BLaER1 (cell line): Measurements from ENCODE around the gene ITGB3BP.
"Not testable (repeated sequence)": the region's sequence is repeated elsewhere in the genome, so short reads cannot be mapped to it uniquely, and the experiment has no call there.

Experiments used
- H3K27ac ChIP-seq: shearing (Covaris generic); formaldehyde crosslinking; 2 replicates; pipeline ENCODE4 v1.8.1; 2022
- H3K27me3 ChIP-seq: shearing (Covaris generic); formaldehyde crosslinking; 2 replicates; pipeline ENCODE4 v1.8.1; 2022
- H3K36me3 ChIP-seq: shearing (Covaris generic); formaldehyde crosslinking; 2 replicates; pipeline ENCODE4 v1.8.1; 2022
- H3K4me1 ChIP-seq: shearing (Covaris generic); formaldehyde crosslinking; 2 replicates; pipeline ENCODE4 v1.8.1; 2022
- H3K4me2 ChIP-seq: shearing (Covaris generic); formaldehyde crosslinking; 2 replicates; pipeline ENCODE4 v1.8.1; 2022
- H3K4me3 ChIP-seq: shearing (Covaris generic); formaldehyde crosslinking; 2 replicates; pipeline ENCODE4 v1.8.1; 2022
- H3K9ac ChIP-seq: shearing (Covaris generic); formaldehyde crosslinking; 2 replicates; pipeline ENCODE4 v1.8.1; 2022
- H3K9me3 ChIP-seq: shearing (Covaris generic); formaldehyde crosslinking; 2 replicates; pipeline ENCODE4 v1.8.1; 2022
- H4K20me1 ChIP-seq: shearing (Covaris generic); formaldehyde crosslinking; 2 replicates; pipeline ENCODE4 v1.8.1; 2022
- Cebpa-rat ChIP-seq: shearing (Covaris generic); IDR thresholded peaks from 2 replicates; pipeline ENCODE4 v1.8.1; 2022

Gene ITGB3BP

GRCh38 chr1:63475761-63476160 is 47.3 kb downstream of the ITGB3BP start:
- Histone ChIP-seq H3K4me2 (no peak overlapping the region), H3K27ac (no peak overlapping the region), H3K9me3 (peaks cover 26% of the 10 kb centered on the region), H4K20me1 (no peaks in the 10 kb centered on the region), H3K4me1 (no peaks in the 10 kb centered on the region), H3K36me3 (peaks cover 42% of the 10 kb centered on the region), H3K4me3 (no peak overlapping the region), H3K9ac (no peak overlapping the region), H3K27me3 (no peaks in the 10 kb centered on the region)
- TF ChIP-seq Cebpa-rat, result no peak

- not testable (repeated sequence) for H3K9ac ChIP-seq, H3K4me1 ChIP-seq, H3K27ac ChIP-seq, H3K4me2 ChIP-seq, H4K20me1 ChIP-seq, H3K27me3 ChIP-seq, H3K4me3 ChIP-seq
- H3K9me3 ChIP-seq, result peaks cover 32% of the 10 kb centered on the region
- H3K36me3 ChIP-seq, result peaks cover 38% of the 10 kb centered on the region
These were observed 54.3 kb downstream of the ITGB3BP start for GRCh38 chr1:63468683-63469082.

GRCh38 chr1:63466759-63467158 is 56.3 kb downstream of the ITGB3BP start:
- no peak overlapping the region for H3K4me2 ChIP-seq
- no peaks in the 10 kb centered on the region for H3K4me1 ChIP-seq
- no peak overlapping the region for H3K4me3 ChIP-seq
- TF ChIP-seq Cebpa-rat, result no peak
- no peaks in the 10 kb centered on the region for H3K27me3 ChIP-seq
- peaks cover 40% of the 10 kb centered on the region for H3K9me3 ChIP-seq
- H3K9ac ChIP-seq, result no peak overlapping the region
- H4K20me1 ChIP-seq, result no peaks in the 10 kb centered on the region
- H3K27ac ChIP-seq, result no peak overlapping the region
- H3K36me3 ChIP-seq, result peaks cover 51% of the 10 kb centered on the region

GRCh38 chr1:63466181-63466580 is 56.8 kb downstream of the ITGB3BP start:
- H3K27me3 ChIP-seq, result no peaks in the 10 kb centered on the region
- H3K9me3 ChIP-seq, result peaks cover 40% of the 10 kb centered on the region
- no peak overlapping the region for H3K4me2 ChIP-seq
- H3K9ac ChIP-seq, result no peak overlapping the region
- H3K4me1 ChIP-seq, result no peaks in the 10 kb centered on the region
- no peak overlapping the region for H3K4me3 ChIP-seq
- no peak overlapping the region for H3K27ac ChIP-seq
- H4K20me1 ChIP-seq, result no peaks in the 10 kb centered on the region
- H3K36me3 ChIP-seq, result peaks cover 49% of the 10 kb centered on the region
- TF ChIP-seq Cebpa-rat, result no peak

- no peaks in the 10 kb centered on the region for H3K4me1 ChIP-seq
- H3K9me3 ChIP-seq, result peaks cover 30% of the 10 kb centered on the region
- H3K27me3 ChIP-seq, result no peaks in the 10 kb centered on the region
- no peak overlapping the region for H3K4me3 ChIP-seq
- peaks cover 29% of the 10 kb centered on the region for H3K36me3 ChIP-seq
- TF ChIP-seq Cebpa-rat, result no peak
- H4K20me1 ChIP-seq, result no peaks in the 10 kb centered on the region
- H3K9ac ChIP-seq, result no peak overlapping the region
- no peak overlapping the region for H3K4me2 ChIP-seq
- no peak overlapping the region for H3K27ac ChIP-seq
These were observed 59.8 kb downstream of the ITGB3BP start for GRCh38 chr1:63463248-63463647.

- Histone ChIP-seq H3K9ac (no peak overlapping the region), H3K27ac (no peak overlapping the region), H3K27me3 (no peaks in the 10 kb centered on the region), H3K4me3 (no peak overlapping the region), H3K4me1 (no peaks in the 10 kb centered on the region), H3K36me3 (peaks cover 21% of the 10 kb centered on the region), H4K20me1 (no peaks in the 10 kb centered on the region), H3K4me2 (no peak overlapping the region), H3K9me3 (peaks cover 30% of the 10 kb centered on the region)
- no peak for TF ChIP-seq Cebpa-rat
These were observed 61.3 kb downstream of the ITGB3BP start for GRCh38 chr1:63461661-63462230.

- Histone ChIP-seq H3K27ac (no peak overlapping the region), H4K20me1 (no peaks in the 10 kb centered on the region), H3K36me3 (peaks cover 21% of the 10 kb centered on the region), H3K9ac (no peak overlapping the region), H3K27me3 (no peaks in the 10 kb centered on the region), H3K4me1 (peaks cover 5% of the 10 kb centered on the region), H3K4me3 (no peak overlapping the region), H3K9me3 (peaks cover 30% of the 10 kb centered on the region), H3K4me2 (no peak overlapping the region)
- TF ChIP-seq Cebpa-rat, result no peak
These were observed 64.3 kb downstream of the ITGB3BP start for GRCh38 chr1:63458750-63459149.

GRCh38 chr1:63454269-63454668 is 68.8 kb downstream of the ITGB3BP start:
- H3K36me3 ChIP-seq, result no peaks in the 10 kb centered on the region; the same call in 1 of the 2 replicates
- H3K4me3 ChIP-seq, result no peak overlapping the region
- H3K4me1 ChIP-seq, result peaks cover 18% of the 10 kb centered on the region
- H3K27me3 ChIP-seq, result no peaks in the 10 kb centered on the region
- TF ChIP-seq Cebpa-rat, result no peak
- no peak overlapping the region for H3K9ac ChIP-seq
- H3K27ac ChIP-seq, result no peak overlapping the region
- no peaks in the 10 kb centered on the region for H3K9me3 ChIP-seq
- no peak overlapping the region for H3K4me2 ChIP-seq
- H4K20me1 ChIP-seq, result no peaks in the 10 kb centered on the region

GRCh38 chr1:63453232-63453631 is 69.8 kb downstream of the ITGB3BP start:
- H3K27me3 ChIP-seq, result no peaks in the 10 kb centered on the region
- TF ChIP-seq Cebpa-rat, result no peak

GRCh38 chr1:63450416-63450815 is 72.6 kb downstream of the ITGB3BP start:
- peaks cover 18% of the 10 kb centered on the region for H3K4me1 ChIP-seq
- no peak for TF ChIP-seq Cebpa-rat
- H3K27ac ChIP-seq, result no peak overlapping the region
- H3K9ac ChIP-seq, result no peak overlapping the region
- H3K36me3 ChIP-seq, result no peaks in the 10 kb centered on the region; the same call in 1 of the 2 replicates
- no peaks in the 10 kb centered on the region for H3K9me3 ChIP-seq
- no peak overlapping the region for H3K4me3 ChIP-seq
- no peak overlapping the region for H3K4me2 ChIP-seq
- H4K20me1 ChIP-seq, result no peaks in the 10 kb centered on the region
- H3K27me3 ChIP-seq, result no peaks in the 10 kb centered on the region

More at GRCh38 chr1:63453232-63453631, 69.8 kb downstream of the ITGB3BP start:
- Histone ChIP-seq H4K20me1 (no peaks in the 10 kb centered on the region), H3K4me2 (peak overlapping the region; percentile 35; the same call in 1 of the 2 replicates), H3K4me3 (no peak overlapping the region), H3K9me3 (no peaks in the 10 kb centered on the region), H3K4me1 (peaks cover 18% of the 10 kb centered on the region), H3K27ac (no peak overlapping the region), H3K9ac (no peak overlapping the region), H3K36me3 (no peaks in the 10 kb centered on the region; the same call in 1 of the 2 replicates)
